Sigmoid colon (tissue), 4 donors: Measurements from ENCODE around the gene PTPN9.

Experiments
- POLR2AphosphoS5 ChIP-seq, 4 donors: sonication (generic); formaldehyde crosslinking; IDR thresholded peaks; one replicate each; pipeline ENCODE4 v1.6.1; 2017; ENCODE audit warnings: antibody characterized with exemption in 4 of 4
- TF ChIP-seq, protein P1 (sequence below), 4 experiments: fragments of 450-650 bp in 3 of 4; fragments of 200-600 bp in 1 of 4; IDR thresholded peaks; one replicate each; pipeline ENCODE4 v1.5.1; 2016 to 2019; ENCODE audit warnings: antibody characterized with exemption in 4 of 4, mild to moderate bottlenecking in 3 of 4, moderate library complexity in 2 of 4

DNA sequence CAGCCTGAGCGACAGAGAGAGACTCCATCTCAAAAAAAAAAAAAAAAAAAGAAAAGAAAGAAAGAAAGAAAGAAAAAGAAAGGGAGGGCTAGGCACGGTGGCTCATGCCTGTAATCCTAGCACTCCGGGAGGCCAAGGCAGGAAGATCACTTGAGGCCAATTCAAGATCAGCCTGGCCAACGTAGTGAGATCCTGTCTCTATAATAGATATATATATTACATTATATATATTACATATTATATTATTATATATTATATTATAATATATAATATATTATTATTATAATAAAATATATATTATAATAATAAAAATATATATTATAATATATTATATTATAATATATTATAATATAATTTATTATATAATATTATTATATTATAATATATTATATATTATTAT lies 48.9 kb downstream of the PTPN9 start:
- TF ChIP-seq, protein P1, sequence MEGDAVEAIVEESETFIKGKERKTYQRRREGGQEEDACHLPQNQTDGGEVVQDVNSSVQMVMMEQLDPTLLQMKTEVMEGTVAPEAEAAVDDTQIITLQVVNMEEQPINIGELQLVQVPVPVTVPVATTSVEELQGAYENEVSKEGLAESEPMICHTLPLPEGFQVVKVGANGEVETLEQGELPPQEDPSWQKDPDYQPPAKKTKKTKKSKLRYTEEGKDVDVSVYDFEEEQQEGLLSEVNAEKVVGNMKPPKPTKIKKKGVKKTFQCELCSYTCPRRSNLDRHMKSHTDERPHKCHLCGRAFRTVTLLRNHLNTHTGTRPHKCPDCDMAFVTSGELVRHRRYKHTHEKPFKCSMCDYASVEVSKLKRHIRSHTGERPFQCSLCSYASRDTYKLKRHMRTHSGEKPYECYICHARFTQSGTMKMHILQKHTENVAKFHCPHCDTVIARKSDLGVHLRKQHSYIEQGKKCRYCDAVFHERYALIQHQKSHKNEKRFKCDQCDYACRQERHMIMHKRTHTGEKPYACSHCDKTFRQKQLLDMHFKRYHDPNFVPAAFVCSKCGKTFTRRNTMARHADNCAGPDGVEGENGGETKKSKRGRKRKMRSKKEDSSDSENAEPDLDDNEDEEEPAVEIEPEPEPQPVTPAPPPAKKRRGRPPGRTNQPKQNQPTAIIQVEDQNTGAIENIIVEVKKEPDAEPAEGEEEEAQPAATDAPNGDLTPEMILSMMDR (IDR thresholded peaks at IDR 0.05) = no peak
- no peak for TF ChIP-seq POLR2AphosphoS5 (IDR thresholded peaks at IDR 0.05)
